ENCODE measurements around the gene NPHP4.
A peak's percentile ranks its signal among the peaks of the same experiment; 100 is the strongest.

NPHP4 gene

DNA sequence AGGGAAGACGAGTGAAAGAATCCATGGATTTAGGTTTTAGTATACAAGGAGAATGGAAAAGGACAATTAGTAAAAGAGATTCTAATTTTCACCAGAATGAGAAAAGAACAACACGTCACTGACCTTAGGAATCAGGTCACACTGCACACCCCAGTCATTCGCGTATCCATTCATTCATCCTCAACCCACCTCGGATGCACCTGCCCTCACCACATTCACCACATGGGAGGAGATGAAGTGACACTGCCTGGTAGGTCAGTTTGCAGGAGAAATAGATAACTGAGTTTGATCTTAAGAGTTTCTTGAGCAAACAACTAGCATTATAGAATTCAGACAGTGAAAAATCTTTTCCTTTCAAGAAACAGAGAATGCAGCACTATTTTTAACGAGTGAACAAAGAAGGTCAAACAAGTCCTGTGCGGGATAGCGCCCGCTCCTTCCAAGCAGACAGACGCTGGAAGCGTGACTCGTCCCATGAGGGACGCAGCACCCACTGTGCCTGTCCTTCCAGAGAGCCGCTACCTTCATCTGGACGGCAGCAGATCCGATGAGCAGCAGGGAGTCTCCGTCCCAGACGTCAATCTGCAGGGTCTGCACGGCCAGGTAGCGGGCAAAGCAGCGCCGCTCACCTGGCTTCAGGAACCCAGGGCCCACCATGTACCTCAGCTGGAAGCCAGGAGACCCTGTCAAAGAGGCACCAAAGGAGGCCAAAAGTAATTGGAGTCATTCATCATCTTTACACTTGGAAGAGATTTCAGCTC lies 101.7 kb downstream of the NPHP4 start:
- peaks cover 36% of the 10 kb centered on the region for H3K36me3 Mint-ChIP-seq (ENCODE audit: low read depth)
- H3K27ac Mint-ChIP-seq, result peak overlapping the region; percentile 77
- H3K27me3 Mint-ChIP-seq (ENCODE audit: low read depth, poor library complexity), result no peaks in the 10 kb centered on the region
- TF ChIP-seq, protein P1, sequence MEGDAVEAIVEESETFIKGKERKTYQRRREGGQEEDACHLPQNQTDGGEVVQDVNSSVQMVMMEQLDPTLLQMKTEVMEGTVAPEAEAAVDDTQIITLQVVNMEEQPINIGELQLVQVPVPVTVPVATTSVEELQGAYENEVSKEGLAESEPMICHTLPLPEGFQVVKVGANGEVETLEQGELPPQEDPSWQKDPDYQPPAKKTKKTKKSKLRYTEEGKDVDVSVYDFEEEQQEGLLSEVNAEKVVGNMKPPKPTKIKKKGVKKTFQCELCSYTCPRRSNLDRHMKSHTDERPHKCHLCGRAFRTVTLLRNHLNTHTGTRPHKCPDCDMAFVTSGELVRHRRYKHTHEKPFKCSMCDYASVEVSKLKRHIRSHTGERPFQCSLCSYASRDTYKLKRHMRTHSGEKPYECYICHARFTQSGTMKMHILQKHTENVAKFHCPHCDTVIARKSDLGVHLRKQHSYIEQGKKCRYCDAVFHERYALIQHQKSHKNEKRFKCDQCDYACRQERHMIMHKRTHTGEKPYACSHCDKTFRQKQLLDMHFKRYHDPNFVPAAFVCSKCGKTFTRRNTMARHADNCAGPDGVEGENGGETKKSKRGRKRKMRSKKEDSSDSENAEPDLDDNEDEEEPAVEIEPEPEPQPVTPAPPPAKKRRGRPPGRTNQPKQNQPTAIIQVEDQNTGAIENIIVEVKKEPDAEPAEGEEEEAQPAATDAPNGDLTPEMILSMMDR (IDR thresholded peaks at IDR 0.05), result no peak
- DNase-seq, result no peak
- peaks cover 70% of the 10 kb centered on the region for H3K4me1 Mint-ChIP-seq
- peaks cover 12% of the 10 kb centered on the region for H3K9me3 Mint-ChIP-seq
- no peak overlapping the region for H3K4me3 Mint-ChIP-seq

DNA sequence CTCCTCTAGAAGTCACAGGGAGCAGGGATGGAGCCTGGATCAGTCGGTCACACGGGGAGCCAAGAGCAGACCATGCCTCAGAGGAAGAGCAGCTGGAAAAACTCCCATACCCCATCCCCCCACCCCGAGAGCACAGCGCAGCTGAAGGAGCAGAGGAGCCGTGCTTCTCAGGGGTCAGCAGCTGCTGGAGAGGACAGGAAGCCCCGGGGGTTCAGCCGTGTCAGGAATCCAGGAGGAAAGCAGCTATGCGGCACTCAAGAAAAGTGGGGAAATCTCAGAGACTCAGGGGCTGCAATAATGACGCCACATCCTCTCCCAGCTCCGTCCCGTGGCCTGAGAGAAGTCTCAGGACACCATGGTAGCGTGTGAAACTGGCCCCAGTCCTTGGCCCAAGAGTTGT lies 102.3 kb downstream of the NPHP4 start:
- TF ChIP-seq, protein P1 (IDR thresholded peaks at IDR 0.05), result no peak
- Mint-ChIP-seq H3K4me1 (peaks cover 67% of the 10 kb centered on the region), H3K27ac (peak overlapping the region; percentile 77), H3K36me3 (ENCODE audit: low read depth) (peaks cover 39% of the 10 kb centered on the region), H3K27me3 (ENCODE audit: low read depth, poor library complexity) (no peaks in the 10 kb centered on the region), H3K9me3 (peaks cover 11% of the 10 kb centered on the region), H3K4me3 (no peak overlapping the region)
- no peak for DNase-seq

DNA sequence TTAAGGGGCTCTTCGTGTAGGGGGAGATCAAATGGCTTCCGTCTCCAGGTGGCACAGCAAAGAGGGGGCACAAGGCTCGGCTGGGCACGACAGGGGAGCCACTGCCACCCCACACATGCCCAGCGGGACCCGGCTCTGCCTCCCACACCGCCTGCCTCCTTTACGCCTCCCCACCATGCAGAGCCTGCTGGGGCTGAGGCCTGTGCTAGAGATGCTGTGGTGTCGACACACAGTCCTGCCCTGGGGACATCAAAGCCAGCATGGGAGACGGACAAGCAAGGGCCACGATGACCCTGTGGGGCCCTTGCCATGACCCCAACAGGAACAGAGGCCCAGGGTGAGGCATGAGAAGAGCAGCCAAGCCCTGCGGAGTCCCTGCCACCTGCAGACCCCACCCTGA lies 102.8 kb downstream of the NPHP4 start:
- H3K4me1 Mint-ChIP-seq, result peaks cover 67% of the 10 kb centered on the region
- H3K4me3 Mint-ChIP-seq, result no peak overlapping the region
- DNase-seq, result no peak
- H3K36me3 Mint-ChIP-seq (ENCODE audit: low read depth), result peaks cover 38% of the 10 kb centered on the region
- H3K27ac Mint-ChIP-seq, result peak overlapping the region; percentile 77
- peaks cover 7% of the 10 kb centered on the region for H3K9me3 Mint-ChIP-seq
- H3K27me3 Mint-ChIP-seq (ENCODE audit: low read depth, poor library complexity), result no peaks in the 10 kb centered on the region
- TF ChIP-seq, protein P1 (IDR thresholded peaks at IDR 0.05), result no peak

DNA sequence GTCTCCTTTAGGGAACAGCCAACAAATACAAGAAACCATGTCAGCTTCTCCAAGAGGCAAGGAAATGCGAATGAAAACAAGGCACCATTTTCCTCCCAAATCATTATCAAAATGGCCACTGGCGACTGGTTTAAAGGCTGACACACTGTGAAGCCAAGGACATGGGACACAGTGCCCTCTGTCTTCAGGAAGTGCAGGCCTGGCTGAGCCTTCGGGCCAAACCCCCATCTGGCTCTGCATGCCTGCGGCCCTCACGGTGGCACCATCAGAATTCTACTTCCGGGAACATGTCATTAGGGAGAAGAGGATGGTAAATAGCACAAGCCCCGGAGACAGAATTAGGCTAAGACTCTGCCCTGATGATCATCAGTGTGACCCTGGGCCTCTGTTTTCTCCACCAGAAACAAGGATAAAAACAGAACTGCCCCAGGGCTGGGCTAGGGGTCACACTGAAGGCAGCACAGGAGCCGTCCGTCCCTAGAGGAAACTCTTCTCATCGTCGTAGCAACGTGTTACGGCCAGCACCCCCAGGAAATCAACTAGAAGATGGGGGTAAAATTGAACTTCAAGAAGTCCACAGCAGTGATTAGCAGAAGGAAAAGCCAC lies 103.5 kb downstream of the NPHP4 start:
- Mint-ChIP-seq H3K9me3 (peaks cover 6% of the 10 kb centered on the region), H3K36me3 (ENCODE audit: low read depth) (peaks cover 30% of the 10 kb centered on the region), H3K27ac (peak overlapping the region; percentile 92), H3K4me1 (peaks cover 65% of the 10 kb centered on the region), H3K27me3 (ENCODE audit: low read depth, poor library complexity) (no peaks in the 10 kb centered on the region), H3K4me3 (no peak overlapping the region)
- DNase-seq, result no peak
- TF ChIP-seq, protein P1 (IDR thresholded peaks at IDR 0.05), result no peak

DNA sequence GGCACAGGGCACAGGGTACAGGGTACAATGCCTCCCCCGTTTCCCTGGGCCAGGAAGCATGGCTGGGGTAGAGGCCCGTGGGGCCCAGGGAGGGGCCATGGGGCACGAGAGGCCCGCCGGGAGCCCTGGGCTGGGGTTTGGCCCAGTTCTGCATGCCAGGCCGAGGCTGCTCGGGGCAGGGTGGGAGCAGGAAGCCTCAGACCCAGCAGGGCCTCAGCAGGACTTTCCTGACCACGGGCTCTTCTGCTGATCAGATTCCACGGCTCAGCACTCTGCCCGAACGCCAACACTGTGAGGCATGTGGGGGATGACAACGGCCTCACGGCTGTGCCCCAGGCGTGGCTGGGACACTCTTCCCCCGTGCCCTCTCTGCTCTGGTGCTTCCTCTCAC lies 104.3 kb downstream of the NPHP4 start:
- TF ChIP-seq, protein P1 (IDR thresholded peaks at IDR 0.05), result no peak
- peak overlapping the region; percentile 49 for H3K4me3 Mint-ChIP-seq
- H3K36me3 Mint-ChIP-seq (ENCODE audit: low read depth), result peaks cover 23% of the 10 kb centered on the region
- H3K27me3 Mint-ChIP-seq (ENCODE audit: low read depth, poor library complexity), result no peaks in the 10 kb centered on the region
- peaks cover under 1% of the 10 kb centered on the region for H3K9me3 Mint-ChIP-seq
- H3K27ac Mint-ChIP-seq, result peak overlapping the region; percentile 92
- no peak for DNase-seq
- H3K4me1 Mint-ChIP-seq, result peaks cover 58% of the 10 kb centered on the region
